Heart right ventricle (tissue), 16 donors: ENCODE data around the gene KCNG1. TPM values are rescaled to one million over a fixed set of nuclear protein-coding genes. Genes with fewer than 3 reads are reported as not detected.

ENCODE experiments used
- ATAC-seq, 8 donors: fragments of 200-7000 bp; cut with Tn5 transposase; one replicate each; pipeline ENCODE4 v1.9.1; 2020; ENCODE audit warnings: mild to moderate bottlenecking in 8 of 8, moderate library complexity in 8 of 8, moderate number of reproducible peaks in 1 of 8
- DNase-seq, 2 donors: peaks; one replicate each; pipeline ENCODE4 v3.0.0-alpha.2; 2020
- H3K27ac ChIP-seq, 10 donors: fragments of 200-600 bp; sonication (generic) in 2 of 10; one replicate each; pipeline versions ENCODE4 v1.5.0 to v1.8.0; 2020 to 2022; ENCODE audit warnings: mild to moderate bottlenecking in 3 of 10
- H3K27me3 ChIP-seq, 7 donors: fragments of 200-600 bp; one replicate each; pipeline ENCODE4 v1.8.0; 2021 to 2022; ENCODE audit warnings: mild to moderate bottlenecking in 2 of 7
- H3K36me3 ChIP-seq, 9 donors: fragments of 200-600 bp; sonication (generic) in 1 of 9; one replicate each; pipeline versions ENCODE4 v1.5.0 to v1.8.0; 2020 to 2022; ENCODE audit warnings: mild to moderate bottlenecking in 2 of 9
- H3K4me1 ChIP-seq, 9 donors: fragments of 200-600 bp; sonication (generic) in 1 of 9; one replicate each; pipeline versions ENCODE4 v1.5.0 to v1.8.0; 2020 to 2022; ENCODE audit warnings: mild to moderate bottlenecking in 4 of 9
- H3K4me3 ChIP-seq, 10 donors: fragments of 200-600 bp; sonication (generic) in 2 of 10; one replicate each; pipeline versions ENCODE4 v1.5.0 to v1.8.0; 2020 to 2022; ENCODE audit warnings: mild to moderate bottlenecking in 7 of 10, moderate library complexity in 2 of 10
- H3K9me3 ChIP-seq, 11 donors: fragments of 200-600 bp in 10 of 11; sonication (generic) in 2 of 11; one replicate each; pipeline versions ENCODE4 v1.5.0 to v1.8.0; 2013 to 2022; ENCODE audit warnings: mild to moderate bottlenecking in 2 of 11, control low read depth in 1 of 11, moderate library complexity in 1 of 11
- WGBS, 2 donors: extraction: QIAGEN DNeasy Blood & Tissue Kit; methylation state at CpG; one replicate each; pipeline ENCODE4 v1.1.7; 2013; ENCODE audit warnings: inconsistent platforms in 1 of 2; 5-methylcytosine and 5-hydroxymethylcytosine counted together
- intact Hi-C, 10 donors: fragments of 100-400 bp; cut with DNase I; formaldehyde crosslinking; loops; one replicate each; pipeline versions ENCODE4 v1.11.1 to v1.14.2; 2022
- polyA plus RNA-seq, 2 donors: library from polyadenylated mRNA; stranded (reverse); fragments of 200-250 nt; gene quantifications; one replicate each; pipeline ENCODE4 v1.2.3, GENCODE V29; 2013
- total RNA-seq, 10 donors: library from RNA; stranded (reverse); fragmentation: NEBNext Ultra II Directional in 3 of 10; extraction: Animal tissue kit (Norgen Biotek cat#: 25700) in 3 of 10; gene quantifications; one replicate each; pipeline versions ENCODE4 v1.2.1 to v1.2.4, GENCODE V29; 2021 to 2023
- TF ChIP-seq, protein P1 (sequence below), 9 donors: fragments of 200-600 bp; sonication (generic) in 2 of 9; IDR thresholded peaks; one replicate each; pipeline versions ENCODE4 v1.5.0 to v1.8.0; 2021 to 2022; ENCODE audit warnings: antibody characterized with exemption in 9 of 9, mild to moderate bottlenecking in 5 of 9, moderate library complexity in 1 of 9
- donor health status: Arrhythmogenic right ventricular cardiomyopathy.
- donor health status: ischemic (EF 13 %, LVEDD 7.1; RV severe dilation, severe dysfunction).
- donor health status: healthy with polysubstance abuse.
- donor health status: DM: no; HTN: yes; CAD: no.
- donor health status: DM: no; HTN: no; CAD: no.
- donor health status: ischemic (EF 25% LVEDD 6.9; RV normal size, moderate dysfunction).
- donor health status: ischemic (EF 25% LVEDD 5.7; RV mildly dilated, moderate dysfunction).
- donor health status: healthy.
- donor health status: DM: yes; HTN: yes; CAD: no.
- donor health status: Ischemic cardiomyopathy.
- donor health status: ischemic (EF 35%, LVEDD 5.7; RV mildly dilated, moderate dysfunction).
- donor health status: nonischemic (EF 11% LVEDD 7.7; RV severe dilation, severe dysfunction).
- donor health status: DM: yes; HTN: yes; CAD: no.
- donor health status: PGD.
- donor health status: ischemic (EF 29% LVEDD 5.4; RV normal size, mild dysfunction).
- donor health status: nonischemic (EF 23%, LVEDD 6.1; RV moderate dilation, normal function).

The KCNG1 gene
- total and polyA plus RNA-seq, 12 donors = 0.15 to 0.99 (median 0.32) TPM; not detected in 4

GRCh38 chr20:50968289-50968688, 54.6 kb downstream of the KCNG1 start:
- H3K4me1 ChIP-seq = no peaks in the 10 kb centered on the region
- no peaks in the 10 kb centered on the region for H3K27me3 ChIP-seq
- intact Hi-C loops = no loop called here
- ATAC-seq = no peak
- H3K4me3 ChIP-seq = no peak overlapping the region
- WGBS, 2 donors = 66% methylated on average over 9 of the region's 9 CpGs
- no peaks in the 10 kb centered on the region for H3K36me3 ChIP-seq
- DNase-seq = no peak
- TF ChIP-seq, protein P1, sequence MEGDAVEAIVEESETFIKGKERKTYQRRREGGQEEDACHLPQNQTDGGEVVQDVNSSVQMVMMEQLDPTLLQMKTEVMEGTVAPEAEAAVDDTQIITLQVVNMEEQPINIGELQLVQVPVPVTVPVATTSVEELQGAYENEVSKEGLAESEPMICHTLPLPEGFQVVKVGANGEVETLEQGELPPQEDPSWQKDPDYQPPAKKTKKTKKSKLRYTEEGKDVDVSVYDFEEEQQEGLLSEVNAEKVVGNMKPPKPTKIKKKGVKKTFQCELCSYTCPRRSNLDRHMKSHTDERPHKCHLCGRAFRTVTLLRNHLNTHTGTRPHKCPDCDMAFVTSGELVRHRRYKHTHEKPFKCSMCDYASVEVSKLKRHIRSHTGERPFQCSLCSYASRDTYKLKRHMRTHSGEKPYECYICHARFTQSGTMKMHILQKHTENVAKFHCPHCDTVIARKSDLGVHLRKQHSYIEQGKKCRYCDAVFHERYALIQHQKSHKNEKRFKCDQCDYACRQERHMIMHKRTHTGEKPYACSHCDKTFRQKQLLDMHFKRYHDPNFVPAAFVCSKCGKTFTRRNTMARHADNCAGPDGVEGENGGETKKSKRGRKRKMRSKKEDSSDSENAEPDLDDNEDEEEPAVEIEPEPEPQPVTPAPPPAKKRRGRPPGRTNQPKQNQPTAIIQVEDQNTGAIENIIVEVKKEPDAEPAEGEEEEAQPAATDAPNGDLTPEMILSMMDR (IDR thresholded peaks at IDR 0.05) = no peak
- H3K27ac ChIP-seq = no peak overlapping the region
- H3K9me3 ChIP-seq = no peaks in the 10 kb centered on the region

- ATAC-seq (no peak), DNase-seq (no peak)
- TF ChIP-seq, protein P1 (IDR thresholded peaks at IDR 0.05) = no peak
- Histone ChIP-seq H3K9me3 (no peaks in the 10 kb centered on the region), H3K4me3 (no peak overlapping the region), H3K36me3 (peaks cover 0 to 3% (median 0%) of the 10 kb centered on the region in 9 donors), H3K27ac (no peak overlapping the region), H3K4me1 (no peaks in the 10 kb centered on the region), H3K27me3 (no peaks in the 10 kb centered on the region)
- WGBS, 2 donors = 32 to 47% methylated on average over 7 of the region's 7 CpGs
- intact Hi-C loops = no loop called here
Measured at GRCh38 chr20:50967586-50967985, 55.3 kb downstream of the KCNG1 start.

- peak overlapping the region; percentile 77 to 100 (median 90) for H3K4me3 ChIP-seq
- TF ChIP-seq, protein P1 (IDR thresholded peaks at IDR 0.05) = no peak
- peaks cover 0 to 30% (median 0%) of the 10 kb centered on the region in 9 donors for H3K36me3 ChIP-seq
- H3K4me1 ChIP-seq = peaks cover 9 to 57% (median 45%) of the 10 kb centered on the region in 9 donors
- no peaks in the 10 kb centered on the region for H3K27me3 ChIP-seq
- intact Hi-C loops = loop anchor here in 2 of 10 donors (2.0 to 5.0 kb wide), 3 partner anchors 29 to 167 kb away; partner anchors contain the start of genes ADNP (in 1 of the 2) and BCAS4 (in 1 of the 2)
- peaks cover 0 to 3% (median 0%) of the 10 kb centered on the region in 11 donors for H3K9me3 ChIP-seq
- ATAC-seq (peak in 1 of 8 donors; percentile 55), DNase-seq (no peak)
- WGBS, 2 donors = 48 to 59% methylated on average over 25 of the region's 25 CpGs
- peak overlapping the region in 4 of 10 donors; percentile 91 to 94 (median 93) for H3K27ac ChIP-seq
Measured at GRCh38 chr20:50959543-50960126, 63.3 kb downstream of the KCNG1 start.

GRCh38 chr20:50958615-50959542, 64.0 kb downstream of the KCNG1 start, which contains the start of gene MOCS3:
Gene MOCS3 (plus strand): TSS chr20:50958818. CDS start chr20:50958843, 25 bp downstream.
- H3K27ac ChIP-seq = peak within 1 kb of the TSS; percentile 83 to 97 (median 93)
- peak within 1 kb of the TSS; percentile 77 to 100 (median 90) for H3K4me3 ChIP-seq
- ATAC-seq (peak; percentile 84 to 93 (median 88)), DNase-seq (peak; percentile 72 to 90)
- peaks cover 9 to 60% (median 45%) of the 10 kb centered on the region in 9 donors for H3K4me1 ChIP-seq
- H3K36me3 ChIP-seq = peaks cover 0 to 37% (median 4%) of the 10 kb centered on the region in 9 donors
- H3K9me3 ChIP-seq = peaks cover 0 to 3% (median 0%) of the 10 kb centered on the region in 11 donors
- TF ChIP-seq, protein P1 (IDR thresholded peaks at IDR 0.05) = peak in 2 of 9 donors; percentile 8 to 19
- no peaks in the 10 kb centered on the region for H3K27me3 ChIP-seq
- intact Hi-C loops = loop anchor here in 3 of 10 donors (1.0 to 5.0 kb wide), 4 partner anchors 28 to 167 kb away; partner anchors contain the start of genes ADNP (in 3 of the 3) and BCAS4 (in 1 of the 3)
- 1 to 2% methylated on average over 67 of the region's 67 CpGs for WGBS, 2 donors
